Erythroblast (primary cell): ENCODE measurements around the gene CAPN13.

ENCODE experiments used
- GATA1 ChIP-seq: IDR thresholded peaks from 2 replicates; pipeline ENCODE4 v1.6.1; 2011; ENCODE audit warnings: low read depth, mild to moderate bottlenecking, control low read depth, low read length, moderate library complexity
- POLR2A ChIP-seq: IDR thresholded peaks from 2 replicates; pipeline ENCODE4 v1.6.1; 2011; ENCODE audit warnings: mild to moderate bottlenecking, low read length

GRCh38 chr2:30796699-30797098 lies 10.5 kb downstream of the CAPN13 start:
- TF ChIP-seq POLR2A (no peak), GATA1 (no peak)
